Measurements from ENCODE around the gene ZRANB1. TPM values are rescaled to one million over a fixed set of nuclear protein-coding genes. Genes with fewer than 3 reads are reported as not detected.

Gene ZRANB1
- total RNA-seq, 2 donors from 2014 or later, result 24.1 to 24.9 TPM

DNA sequence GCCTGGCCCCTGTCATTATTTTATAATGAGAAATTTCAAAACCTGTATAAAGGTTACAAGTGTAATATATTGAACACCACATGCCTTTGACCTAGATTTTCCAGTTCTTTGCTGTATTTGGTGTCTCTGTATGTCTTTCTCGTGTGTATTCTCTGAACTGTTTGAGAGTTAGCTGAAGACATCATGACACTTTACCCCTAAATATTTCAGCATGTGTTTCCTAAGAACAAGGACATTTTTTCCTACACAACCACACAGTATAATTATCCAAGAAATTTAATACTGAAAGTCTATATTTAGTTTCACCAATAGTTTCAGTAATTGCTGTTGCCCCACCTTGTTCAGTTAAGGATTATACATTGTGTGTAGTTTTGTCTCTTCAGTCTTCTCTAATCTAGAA, 14.8 kb downstream of the ZRANB1 start:
- Histone ChIP-seq H3K27ac (no peak overlapping the region), H3K4me3 (no peak overlapping the region), H3K27me3 (no peaks in the 10 kb centered on the region), H3K4me1 (peaks cover 0 to 40% of the 10 kb centered on the region in 2 donors), H3K9me3 (no peaks in the 10 kb centered on the region), H3K36me3 (no peaks in the 10 kb centered on the region)
- DNase-seq (ENCODE audit: low spot score), result no peak
- TF ChIP-seq, protein P1, sequence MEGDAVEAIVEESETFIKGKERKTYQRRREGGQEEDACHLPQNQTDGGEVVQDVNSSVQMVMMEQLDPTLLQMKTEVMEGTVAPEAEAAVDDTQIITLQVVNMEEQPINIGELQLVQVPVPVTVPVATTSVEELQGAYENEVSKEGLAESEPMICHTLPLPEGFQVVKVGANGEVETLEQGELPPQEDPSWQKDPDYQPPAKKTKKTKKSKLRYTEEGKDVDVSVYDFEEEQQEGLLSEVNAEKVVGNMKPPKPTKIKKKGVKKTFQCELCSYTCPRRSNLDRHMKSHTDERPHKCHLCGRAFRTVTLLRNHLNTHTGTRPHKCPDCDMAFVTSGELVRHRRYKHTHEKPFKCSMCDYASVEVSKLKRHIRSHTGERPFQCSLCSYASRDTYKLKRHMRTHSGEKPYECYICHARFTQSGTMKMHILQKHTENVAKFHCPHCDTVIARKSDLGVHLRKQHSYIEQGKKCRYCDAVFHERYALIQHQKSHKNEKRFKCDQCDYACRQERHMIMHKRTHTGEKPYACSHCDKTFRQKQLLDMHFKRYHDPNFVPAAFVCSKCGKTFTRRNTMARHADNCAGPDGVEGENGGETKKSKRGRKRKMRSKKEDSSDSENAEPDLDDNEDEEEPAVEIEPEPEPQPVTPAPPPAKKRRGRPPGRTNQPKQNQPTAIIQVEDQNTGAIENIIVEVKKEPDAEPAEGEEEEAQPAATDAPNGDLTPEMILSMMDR (IDR thresholded peaks at IDR 0.05), result no peak

DNA sequence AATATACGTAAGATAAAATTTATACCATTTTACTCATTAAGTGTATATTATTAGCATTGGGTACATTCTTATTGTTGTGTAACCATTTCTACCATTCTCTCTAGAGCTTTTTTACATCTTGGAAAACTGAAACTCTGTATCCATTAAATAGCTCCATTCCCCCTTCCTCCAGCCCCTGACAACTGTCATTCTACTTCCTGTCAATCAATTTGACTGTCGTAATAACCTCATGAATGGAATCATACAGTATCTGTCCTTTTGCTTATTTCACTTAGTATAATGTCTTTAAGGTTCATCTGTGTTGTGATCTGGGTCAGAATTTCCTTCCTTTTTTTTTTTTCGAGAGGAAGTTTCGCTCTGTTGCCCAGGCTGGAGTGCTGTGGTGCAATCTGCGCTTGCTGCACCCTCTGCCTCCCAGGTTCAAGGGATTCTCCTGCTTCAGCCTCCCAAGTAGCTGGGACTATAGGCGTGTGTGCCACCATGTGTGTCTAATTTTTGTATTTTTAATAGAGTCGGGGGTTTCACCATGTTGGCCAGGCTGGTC, 15.6 kb downstream of the ZRANB1 start:
- Histone ChIP-seq H3K27me3 (no peaks in the 10 kb centered on the region), H3K36me3 (no peaks in the 10 kb centered on the region), H3K4me1 (peaks cover 0 to 47% of the 10 kb centered on the region in 2 donors), H3K9me3 (no peaks in the 10 kb centered on the region), H3K4me3 (no peak overlapping the region), H3K27ac (no peak overlapping the region)
- no peak for DNase-seq (ENCODE audit: low spot score)
- TF ChIP-seq, protein P1 (IDR thresholded peaks at IDR 0.05), result no peak

DNA sequence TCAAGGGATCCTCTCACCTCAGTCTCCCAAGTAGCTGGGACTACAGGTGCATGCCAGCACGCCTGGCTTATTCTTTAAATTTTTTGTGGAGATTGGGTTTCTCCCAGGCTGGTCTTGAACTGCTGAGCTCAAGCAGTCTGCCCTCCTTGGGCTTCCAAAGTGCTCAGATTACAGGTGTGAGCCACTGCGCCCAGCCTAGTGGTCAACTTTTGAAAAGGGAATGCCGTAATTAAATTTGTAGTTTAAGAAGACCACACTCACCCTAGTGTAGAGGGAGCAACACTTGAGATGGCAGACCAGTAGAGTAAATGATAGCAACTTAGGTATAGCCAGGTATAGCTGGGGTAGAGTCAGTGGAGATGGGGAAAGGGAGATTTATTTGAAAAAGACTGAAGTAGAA, 17.6 kb downstream of the ZRANB1 start:
- H3K27ac ChIP-seq, result no peak overlapping the region
- no peaks in the 10 kb centered on the region for H3K9me3 ChIP-seq
- no peaks in the 10 kb centered on the region for H3K36me3 ChIP-seq
- TF ChIP-seq, protein P1 (IDR thresholded peaks at IDR 0.05), result no peak
- no peak for DNase-seq (ENCODE audit: low spot score)
- H3K27me3 ChIP-seq, result no peaks in the 10 kb centered on the region
- H3K4me1 ChIP-seq, result peaks cover 0 to 39% of the 10 kb centered on the region in 2 donors
- H3K4me3 ChIP-seq, result no peak overlapping the region

DNA sequence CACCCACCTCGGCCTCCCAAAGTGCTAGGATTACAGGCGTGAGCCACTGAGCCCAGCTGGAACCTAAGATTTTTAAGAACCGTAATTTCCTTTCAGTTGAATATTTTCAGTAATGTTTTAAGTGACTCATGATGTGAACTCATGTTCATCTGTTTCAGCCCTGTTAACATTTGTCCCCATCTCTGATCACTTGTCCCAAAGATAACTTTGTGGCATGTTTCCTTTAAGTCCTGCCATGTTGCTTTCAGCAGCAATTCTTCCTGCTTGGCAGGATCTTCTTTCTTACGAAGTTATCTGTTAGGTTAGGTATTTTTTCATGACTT, 19.3 kb downstream of the ZRANB1 start:
- no peak for DNase-seq (ENCODE audit: low spot score)
- Histone ChIP-seq H3K36me3 (no peaks in the 10 kb centered on the region), H3K4me3 (no peak overlapping the region), H3K9me3 (no peaks in the 10 kb centered on the region), H3K4me1 (peaks cover 0 to 23% of the 10 kb centered on the region in 2 donors), H3K27me3 (no peaks in the 10 kb centered on the region), H3K27ac (no peak overlapping the region)
- TF ChIP-seq, protein P1 (IDR thresholded peaks at IDR 0.05), result no peak

DNA sequence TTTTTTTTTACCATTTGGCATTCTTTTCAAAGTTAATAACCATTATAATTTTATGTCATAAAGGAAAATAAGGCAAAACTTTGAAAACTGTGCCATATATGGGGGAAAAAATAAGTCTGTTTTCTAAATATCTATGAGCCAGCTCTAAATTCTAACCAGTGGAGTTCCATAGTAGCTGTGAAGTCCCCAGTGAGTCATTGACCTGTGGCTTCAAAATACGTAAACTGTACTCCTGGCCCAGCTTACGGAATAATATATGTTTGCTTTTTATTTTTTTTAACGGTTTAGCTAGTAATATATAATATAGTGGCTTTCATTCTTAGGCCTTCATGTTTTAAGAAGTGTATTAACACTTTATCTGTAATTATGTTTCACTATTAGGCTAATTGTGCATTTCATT, 20.5 kb downstream of the ZRANB1 start:
- TF ChIP-seq, protein P1 (IDR thresholded peaks at IDR 0.05), result no peak
- Histone ChIP-seq H3K4me1 (peaks cover 0 to 15% of the 10 kb centered on the region in 2 donors), H3K4me3 (no peak overlapping the region), H3K27ac (no peak overlapping the region), H3K36me3 (no peaks in the 10 kb centered on the region), H3K9me3 (no peaks in the 10 kb centered on the region), H3K27me3 (no peaks in the 10 kb centered on the region)
- DNase-seq (ENCODE audit: low spot score), result no peak
